HepG2 (cell line): ENCODE measurements around the gene FAM174C. TPM values are rescaled to one million over a fixed set of nuclear protein-coding genes. Genes with fewer than 3 reads are reported as not detected.

Source experiments
- ARNTL ChIP-seq: sonication (generic); formaldehyde crosslinking; IDR thresholded peaks from 2 replicates; pipeline ENCODE4 v1.4.0; 2020; ENCODE audit warnings: mild to moderate bottlenecking, missing genetic modification reagents
- CCAR2 ChIP-seq: fragments of 200-400 bp; formaldehyde crosslinking; optimal IDR thresholded peaks from 2 replicates; pipeline ENCODE3; 2018; ENCODE audit warnings: low read depth, mild to moderate bottlenecking, low read length, moderate library complexity
- FOXK2 ChIP-seq: fragments of 450-650 bp; IDR thresholded peaks from 2 replicates; pipeline ENCODE4 v1.6.1; 2016
- GFI1 ChIP-seq: sonication (generic); formaldehyde crosslinking; IDR thresholded peaks from 2 replicates; pipeline ENCODE4 v1.5.0; 2020; ENCODE audit warnings: missing genetic modification reagents, mild to moderate bottlenecking, borderline replicate concordance
- GZF1 ChIP-seq: sonication (generic); formaldehyde crosslinking; IDR thresholded peaks from 2 replicates; pipeline ENCODE4 v1.5.1; 2020; ENCODE audit warnings: mild to moderate bottlenecking, missing genetic modification reagents
- IKZF1 ChIP-seq: fragments of 450-650 bp; IDR thresholded peaks from 2 replicates; pipeline ENCODE4 v1.7.1; 2016
- NFKB2 ChIP-seq: sonication (generic); formaldehyde crosslinking; IDR thresholded peaks from 2 replicates; pipeline ENCODE4 v1.4.0; 2020; ENCODE audit warnings: missing genetic modification reagents, borderline replicate concordance
- NRL ChIP-seq: sonication (generic); formaldehyde crosslinking; IDR thresholded peaks from 2 replicates; pipeline ENCODE4 v1.5.0; 2020; ENCODE audit warnings: missing genetic modification reagents, mild to moderate bottlenecking, moderate library complexity, borderline replicate concordance
- REXO4 ChIP-seq: sonication (generic); formaldehyde crosslinking; IDR thresholded peaks from 2 replicates; pipeline ENCODE4 v1.8.0; 2022; ENCODE audit warnings: missing genetic modification reagents, mild to moderate bottlenecking, borderline replicate concordance
- RFX1 ChIP-seq: fragments of 450-650 bp; IDR thresholded peaks from 2 replicates; pipeline ENCODE4 v1.6.1; 2017
- ZFAT ChIP-seq: sonication (generic); formaldehyde crosslinking; conservative IDR thresholded peaks from 2 replicates; pipeline ENCODE4 v1.8.1; 2023; ENCODE audit warnings: missing genetic modification reagents, inconsistent platforms
- ZNF264 ChIP-seq: sonication (generic); formaldehyde crosslinking; IDR thresholded peaks from 2 replicates; pipeline ENCODE4 v1.4.0; 2020; ENCODE audit warnings: missing genetic modification reagents
- ZNF33B ChIP-seq: sonication (generic); formaldehyde crosslinking; IDR thresholded peaks from 2 replicates; pipeline ENCODE4 v1.5.1; 2020; ENCODE audit warnings: mild to moderate bottlenecking, missing genetic modification reagents
- ZNF543 ChIP-seq: sonication (generic); formaldehyde crosslinking; IDR thresholded peaks from 2 replicates; pipeline ENCODE4 v1.4.0; 2020; ENCODE audit warnings: mild to moderate bottlenecking, missing genetic modification reagents
- ZSCAN12 ChIP-seq: sonication (generic); formaldehyde crosslinking; IDR thresholded peaks from 2 replicates; pipeline ENCODE4 v1.9.0; 2021; ENCODE audit warnings: mild to moderate bottlenecking, missing genetic modification reagents
- polyA plus RNA-seq, 8 experiments: library from polyadenylated mRNA; depleted of rRNA in 3 of 8; stranded (reverse) in 7 of 8; unstranded in 1 of 8; fragments of >200 nt; fragmentation: Illumina TruSeq in 4 of 8; extraction: Trizol in 4 of 8; gene quantifications; 2 replicates each; pipeline versions ENCODE4 v1.2.1 to v1.2.3, GENCODE V29; 2011 to 2016; ENCODE audit warnings: low read depth in 4 of 8, missing spikeins in 1 of 8, mixed read lengths in 1 of 8; ENCODE audit not compliant: insufficient read depth in 1 of 8
- total RNA-seq, 5 experiments: library from RNA; depleted of rRNA; stranded (reverse); fragments of >200 nt; fragmentation: Illumina TruSeq; extraction: Trizol; gene quantifications; 2 replicates each; pipeline ENCODE4 v1.2.3, GENCODE V29; 2016; ENCODE audit warnings: low read depth in 1 of 5
- TF ChIP-seq, protein P1 (sequence below), 2 experiments: sonication (generic) in 1 of 2; formaldehyde crosslinking in 1 of 2; IDR thresholded peaks; 2 replicates each; pipeline versions ENCODE4 v1.4.0 to v1.6.1; 2016 to 2020; ENCODE audit warnings: borderline replicate concordance in 1 of 2, low read depth in 1 of 2, mild to moderate bottlenecking in 1 of 2, missing genetic modification reagents in 1 of 2
- TF ChIP-seq, protein P2 (sequence below): sonication (generic); formaldehyde crosslinking; IDR thresholded peaks from 2 replicates; pipeline ENCODE4 v1.8.0; 2022; ENCODE audit warnings: missing genetic modification reagents, mild to moderate bottlenecking, borderline replicate concordance
- TF ChIP-seq, protein P3 (sequence below): sonication (generic); formaldehyde crosslinking; IDR thresholded peaks from 2 replicates; pipeline ENCODE4 v1.4.0; 2020; ENCODE audit warnings: mild to moderate bottlenecking, missing genetic modification reagents
- TF ChIP-seq, protein P4 (sequence below): sonication (generic); formaldehyde crosslinking; IDR thresholded peaks from 2 replicates; pipeline ENCODE4 v1.5.1; 2020; ENCODE audit warnings: missing genetic modification reagents, mild to moderate bottlenecking, borderline replicate concordance

Gene FAM174C
- total and polyA plus RNA-seq, 2 of the 13 experiments (the other 11 are each of a cell fraction or from before 2014, with no cell fraction given) = 19.5 to 31.3 TPM

DNA sequence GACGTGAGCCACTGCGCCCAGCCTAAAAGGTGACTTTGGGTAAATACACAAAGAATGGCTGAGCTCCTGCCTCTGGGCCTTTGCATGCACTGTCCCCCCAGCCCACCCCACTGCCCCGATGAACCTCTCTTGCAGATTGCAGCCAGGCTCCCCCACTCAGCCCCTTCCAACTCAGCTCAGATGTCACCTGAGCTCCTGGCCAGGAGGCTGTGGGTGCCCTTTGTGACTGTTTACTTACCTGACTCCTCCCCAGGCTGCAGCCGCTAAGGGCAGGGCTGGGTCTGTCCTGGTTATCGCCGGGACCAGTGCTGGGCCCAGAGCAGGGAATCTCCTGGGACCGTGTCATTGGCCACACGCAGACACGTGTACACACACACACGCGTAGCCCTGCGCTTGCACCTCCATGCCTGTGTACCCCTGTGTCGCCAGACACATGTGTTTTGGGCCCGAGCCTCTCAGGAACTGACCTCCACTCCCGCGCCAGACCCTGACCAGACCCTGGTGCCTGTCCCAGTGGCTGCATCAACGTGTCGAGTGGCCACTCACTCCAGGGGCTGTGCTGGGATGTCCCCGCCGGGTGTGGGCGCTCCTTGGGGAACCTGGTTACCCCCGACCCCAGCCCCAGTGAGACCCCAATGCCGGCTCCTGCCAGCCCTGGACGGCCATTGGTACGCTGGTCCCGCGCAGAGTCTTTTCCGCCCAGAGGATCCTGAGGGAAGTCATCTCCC is 29.0 kb downstream of the FAM174C start (continued):
- TF ChIP-seq, protein P1, sequence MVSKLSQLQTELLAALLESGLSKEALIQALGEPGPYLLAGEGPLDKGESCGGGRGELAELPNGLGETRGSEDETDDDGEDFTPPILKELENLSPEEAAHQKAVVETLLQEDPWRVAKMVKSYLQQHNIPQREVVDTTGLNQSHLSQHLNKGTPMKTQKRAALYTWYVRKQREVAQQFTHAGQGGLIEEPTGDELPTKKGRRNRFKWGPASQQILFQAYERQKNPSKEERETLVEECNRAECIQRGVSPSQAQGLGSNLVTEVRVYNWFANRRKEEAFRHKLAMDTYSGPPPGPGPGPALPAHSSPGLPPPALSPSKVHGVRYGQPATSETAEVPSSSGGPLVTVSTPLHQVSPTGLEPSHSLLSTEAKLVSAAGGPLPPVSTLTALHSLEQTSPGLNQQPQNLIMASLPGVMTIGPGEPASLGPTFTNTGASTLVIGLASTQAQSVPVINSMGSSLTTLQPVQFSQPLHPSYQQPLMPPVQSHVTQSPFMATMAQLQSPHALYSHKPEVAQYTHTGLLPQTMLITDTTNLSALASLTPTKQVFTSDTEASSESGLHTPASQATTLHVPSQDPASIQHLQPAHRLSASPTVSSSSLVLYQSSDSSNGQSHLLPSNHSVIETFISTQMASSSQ (IDR thresholded peaks at IDR 0.05; ENCODE audit: low read depth) = no peak
- TF ChIP-seq, protein P1 (CRISPR knock-in tag; IDR thresholded peaks at IDR 0.05; ENCODE audit: borderline replicate concordance) = no peak
- TF ChIP-seq RFX1 (no peak), REXO4 (CRISPR knock-in tag) (no peak), FOXK2 (no peak), GFI1 (CRISPR knock-in tag) (no peak), IKZF1 (no peak), NRL (CRISPR knock-in tag) (no peak), CCAR2 (no peak), ZNF264 (CRISPR knock-in tag) (no peak), ZNF543 (CRISPR knock-in tag) (peak; percentile 90; the same call in 1 of the 2 replicates), ZSCAN12 (CRISPR knock-in tag) (no peak), ARNTL (peak; percentile 50; the same call in 1 of the 2 replicates), ZNF33B (CRISPR knock-in tag) (0 out of 2 replicates have a peak, but pooled peaks have one; percentile 36), GZF1 (no peak), NFKB2 (CRISPR knock-in tag) (no peak), ZFAT (CRISPR knock-in tag) (no peak)
- TF ChIP-seq, protein P2, sequence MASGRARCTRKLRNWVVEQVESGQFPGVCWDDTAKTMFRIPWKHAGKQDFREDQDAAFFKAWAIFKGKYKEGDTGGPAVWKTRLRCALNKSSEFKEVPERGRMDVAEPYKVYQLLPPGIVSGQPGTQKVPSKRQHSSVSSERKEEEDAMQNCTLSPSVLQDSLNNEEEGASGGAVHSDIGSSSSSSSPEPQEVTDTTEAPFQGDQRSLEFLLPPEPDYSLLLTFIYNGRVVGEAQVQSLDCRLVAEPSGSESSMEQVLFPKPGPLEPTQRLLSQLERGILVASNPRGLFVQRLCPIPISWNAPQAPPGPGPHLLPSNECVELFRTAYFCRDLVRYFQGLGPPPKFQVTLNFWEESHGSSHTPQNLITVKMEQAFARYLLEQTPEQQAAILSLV (CRISPR knock-in tag) = 0 out of 2 replicates have a peak, but pooled peaks have one; percentile 56
- TF ChIP-seq, protein P3, sequence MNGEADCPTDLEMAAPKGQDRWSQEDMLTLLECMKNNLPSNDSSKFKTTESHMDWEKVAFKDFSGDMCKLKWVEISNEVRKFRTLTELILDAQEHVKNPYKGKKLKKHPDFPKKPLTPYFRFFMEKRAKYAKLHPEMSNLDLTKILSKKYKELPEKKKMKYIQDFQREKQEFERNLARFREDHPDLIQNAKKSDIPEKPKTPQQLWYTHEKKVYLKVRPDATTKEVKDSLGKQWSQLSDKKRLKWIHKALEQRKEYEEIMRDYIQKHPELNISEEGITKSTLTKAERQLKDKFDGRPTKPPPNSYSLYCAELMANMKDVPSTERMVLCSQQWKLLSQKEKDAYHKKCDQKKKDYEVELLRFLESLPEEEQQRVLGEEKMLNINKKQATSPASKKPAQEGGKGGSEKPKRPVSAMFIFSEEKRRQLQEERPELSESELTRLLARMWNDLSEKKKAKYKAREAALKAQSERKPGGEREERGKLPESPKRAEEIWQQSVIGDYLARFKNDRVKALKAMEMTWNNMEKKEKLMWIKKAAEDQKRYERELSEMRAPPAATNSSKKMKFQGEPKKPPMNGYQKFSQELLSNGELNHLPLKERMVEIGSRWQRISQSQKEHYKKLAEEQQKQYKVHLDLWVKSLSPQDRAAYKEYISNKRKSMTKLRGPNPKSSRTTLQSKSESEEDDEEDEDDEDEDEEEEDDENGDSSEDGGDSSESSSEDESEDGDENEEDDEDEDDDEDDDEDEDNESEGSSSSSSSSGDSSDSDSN = peak; percentile 52; the same call in 1 of the 2 replicates
- TF ChIP-seq, protein P4, sequence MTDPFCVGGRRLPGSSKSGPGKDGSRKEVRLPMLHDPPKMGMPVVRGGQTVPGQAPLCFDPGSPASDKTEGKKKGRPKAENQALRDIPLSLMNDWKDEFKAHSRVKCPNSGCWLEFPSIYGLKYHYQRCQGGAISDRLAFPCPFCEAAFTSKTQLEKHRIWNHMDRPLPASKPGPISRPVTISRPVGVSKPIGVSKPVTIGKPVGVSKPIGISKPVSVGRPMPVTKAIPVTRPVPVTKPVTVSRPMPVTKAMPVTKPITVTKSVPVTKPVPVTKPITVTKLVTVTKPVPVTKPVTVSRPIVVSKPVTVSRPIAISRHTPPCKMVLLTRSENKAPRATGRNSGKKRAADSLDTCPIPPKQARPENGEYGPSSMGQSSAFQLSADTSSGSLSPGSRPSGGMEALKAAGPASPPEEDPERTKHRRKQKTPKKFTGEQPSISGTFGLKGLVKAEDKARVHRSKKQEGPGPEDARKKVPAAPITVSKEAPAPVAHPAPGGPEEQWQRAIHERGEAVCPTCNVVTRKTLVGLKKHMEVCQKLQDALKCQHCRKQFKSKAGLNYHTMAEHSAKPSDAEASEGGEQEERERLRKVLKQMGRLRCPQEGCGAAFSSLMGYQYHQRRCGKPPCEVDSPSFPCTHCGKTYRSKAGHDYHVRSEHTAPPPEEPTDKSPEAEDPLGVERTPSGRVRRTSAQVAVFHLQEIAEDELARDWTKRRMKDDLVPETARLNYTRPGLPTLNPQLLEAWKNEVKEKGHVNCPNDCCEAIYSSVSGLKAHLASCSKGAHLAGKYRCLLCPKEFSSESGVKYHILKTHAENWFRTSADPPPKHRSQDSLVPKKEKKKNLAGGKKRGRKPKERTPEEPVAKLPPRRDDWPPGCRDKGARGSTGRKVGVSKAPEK = no peak
